ENCODE measurements around the gene EML2. TPM values are rescaled to one million over a fixed set of nuclear protein-coding genes. Genes with fewer than 3 reads are reported as not detected.
"Not testable (repeated sequence)": the region's sequence is repeated elsewhere in the genome, so short reads cannot be mapped to it uniquely, and the experiment has no call there.

Gene EML2
- total RNA-seq = 100 to 1,000 TPM in 1 of 3 donors, 10 to 100 TPM in 2; 59.9 to 119 (median 79.1) TPM
- long read RNA-seq, donor 1, transcript EML2-209 (22 exons, 2,763 nt) = minor isoform, 5 of 25 reads
- long read RNA-seq, donor 1, transcript EML2-201 (19 exons, 2,264 nt) = major isoform, 6 of 25 reads
- long read RNA-seq, donor 1, partial matches to known transcripts = 4 of 25 reads
- long read RNA-seq, donor 1, other reads (novel, unspliced or antisense) = 7 of 25 reads
- long read RNA-seq, donor 2, partial matches to known transcripts = 1 of 5 reads
- long read RNA-seq, donor 2, other reads (novel, unspliced or antisense) = 2 of 5 reads

GRCh38 chr19:45638930-45639729, at the start of gene EML2:
EML2 (minus strand) TSS chr19:45639397; CDS start chr19:45639376, 21 bp downstream.
- Histone ChIP-seq H3K9me3 (no peaks in the 10 kb centered on the region), H3K4me3 (peak within 1 kb of the TSS; percentile 41), H3K36me3 (ENCODE audit: low read depth) (no peaks in the 10 kb centered on the region), H3K4me1 (ENCODE audit: low read depth) (peaks cover 29% of the 10 kb centered on the region)
- peak; percentile 80 to 86 (median 83) for DNase-seq
- peak; percentile 67 for ATAC-seq
- intact Hi-C loops (cut with DNase I, micrococcal nuclease) = no loop called here
- TF ChIP-seq, protein P1, sequence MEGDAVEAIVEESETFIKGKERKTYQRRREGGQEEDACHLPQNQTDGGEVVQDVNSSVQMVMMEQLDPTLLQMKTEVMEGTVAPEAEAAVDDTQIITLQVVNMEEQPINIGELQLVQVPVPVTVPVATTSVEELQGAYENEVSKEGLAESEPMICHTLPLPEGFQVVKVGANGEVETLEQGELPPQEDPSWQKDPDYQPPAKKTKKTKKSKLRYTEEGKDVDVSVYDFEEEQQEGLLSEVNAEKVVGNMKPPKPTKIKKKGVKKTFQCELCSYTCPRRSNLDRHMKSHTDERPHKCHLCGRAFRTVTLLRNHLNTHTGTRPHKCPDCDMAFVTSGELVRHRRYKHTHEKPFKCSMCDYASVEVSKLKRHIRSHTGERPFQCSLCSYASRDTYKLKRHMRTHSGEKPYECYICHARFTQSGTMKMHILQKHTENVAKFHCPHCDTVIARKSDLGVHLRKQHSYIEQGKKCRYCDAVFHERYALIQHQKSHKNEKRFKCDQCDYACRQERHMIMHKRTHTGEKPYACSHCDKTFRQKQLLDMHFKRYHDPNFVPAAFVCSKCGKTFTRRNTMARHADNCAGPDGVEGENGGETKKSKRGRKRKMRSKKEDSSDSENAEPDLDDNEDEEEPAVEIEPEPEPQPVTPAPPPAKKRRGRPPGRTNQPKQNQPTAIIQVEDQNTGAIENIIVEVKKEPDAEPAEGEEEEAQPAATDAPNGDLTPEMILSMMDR (IDR thresholded peaks at IDR 0.05) = no peak

- intact Hi-C loops (cut with DNase I, micrococcal nuclease) = no loop called here
- Histone ChIP-seq H3K4me1 (ENCODE audit: low read depth) (peaks cover 7% of the 10 kb centered on the region), H3K4me3 (no peak overlapping the region), H3K36me3 (ENCODE audit: low read depth) (peaks cover 5% of the 10 kb centered on the region), H3K9me3 (no peaks in the 10 kb centered on the region)
- DNase-seq (no peak), ATAC-seq (no peak)
- TF ChIP-seq, protein P1 (IDR thresholded peaks at IDR 0.05) = no peak
Measured at GRCh38 chr19:45687599-45687998, 48.4 kb upstream of the EML2 start.

GRCh38 chr19:45685045-45685444, 45.8 kb upstream of the EML2 start:
- DNase-seq; intact Hi-C loops (cut with DNase I, micrococcal nuclease); H3K36me3 ChIP-seq (ENCODE audit: low read depth); H3K4me3 ChIP-seq; H3K9me3 ChIP-seq; H3K4me1 ChIP-seq (ENCODE audit: low read depth); ATAC-seq: not testable (repeated sequence)

- H3K36me3 ChIP-seq (ENCODE audit: low read depth) = no peaks in the 10 kb centered on the region
Measured at GRCh38 chr19:45682908-45683307, 43.7 kb upstream of the EML2 start.

GRCh38 chr19:45682117-45682516, 42.9 kb upstream of the EML2 start:
- no peak overlapping the region for H3K4me3 ChIP-seq
- intact Hi-C loops (cut with DNase I, micrococcal nuclease) = no loop called here
- no peaks in the 10 kb centered on the region for H3K9me3 ChIP-seq
- ATAC-seq = no peak
- no peaks in the 10 kb centered on the region for H3K36me3 ChIP-seq (ENCODE audit: low read depth)
- peaks cover 17% of the 10 kb centered on the region for H3K4me1 ChIP-seq (ENCODE audit: low read depth)
- TF ChIP-seq, protein P1 (IDR thresholded peaks at IDR 0.05) = no peak
- no peak for DNase-seq

More at GRCh38 chr19:45682908-45683307, 43.7 kb upstream of the EML2 start:
- ATAC-seq (no peak), DNase-seq (no peak)
- Histone ChIP-seq H3K4me1 (ENCODE audit: low read depth) (peaks cover 14% of the 10 kb centered on the region), H3K4me3 (no peak overlapping the region), H3K9me3 (no peaks in the 10 kb centered on the region)
- intact Hi-C loops (cut with DNase I, micrococcal nuclease) = no loop called here
- TF ChIP-seq, protein P1 (IDR thresholded peaks at IDR 0.05) = no peak
